DMS 273 (cell line): ENCODE results near the gene CDK13.
A peak's percentile ranks its signal among the peaks of the same experiment; 100 is the strongest.
"Not testable (repeated sequence)": the region's sequence is repeated elsewhere in the genome, so short reads cannot be mapped to it uniquely, and the experiment has no call there.

Source experiments
- DNase-seq: peaks from one replicate; lab custom pipeline; 2025; ENCODE audit not compliant: unreplicated experiment; lab: John Stamatoyannopoulos, UW

The CDK13 gene

DNA sequence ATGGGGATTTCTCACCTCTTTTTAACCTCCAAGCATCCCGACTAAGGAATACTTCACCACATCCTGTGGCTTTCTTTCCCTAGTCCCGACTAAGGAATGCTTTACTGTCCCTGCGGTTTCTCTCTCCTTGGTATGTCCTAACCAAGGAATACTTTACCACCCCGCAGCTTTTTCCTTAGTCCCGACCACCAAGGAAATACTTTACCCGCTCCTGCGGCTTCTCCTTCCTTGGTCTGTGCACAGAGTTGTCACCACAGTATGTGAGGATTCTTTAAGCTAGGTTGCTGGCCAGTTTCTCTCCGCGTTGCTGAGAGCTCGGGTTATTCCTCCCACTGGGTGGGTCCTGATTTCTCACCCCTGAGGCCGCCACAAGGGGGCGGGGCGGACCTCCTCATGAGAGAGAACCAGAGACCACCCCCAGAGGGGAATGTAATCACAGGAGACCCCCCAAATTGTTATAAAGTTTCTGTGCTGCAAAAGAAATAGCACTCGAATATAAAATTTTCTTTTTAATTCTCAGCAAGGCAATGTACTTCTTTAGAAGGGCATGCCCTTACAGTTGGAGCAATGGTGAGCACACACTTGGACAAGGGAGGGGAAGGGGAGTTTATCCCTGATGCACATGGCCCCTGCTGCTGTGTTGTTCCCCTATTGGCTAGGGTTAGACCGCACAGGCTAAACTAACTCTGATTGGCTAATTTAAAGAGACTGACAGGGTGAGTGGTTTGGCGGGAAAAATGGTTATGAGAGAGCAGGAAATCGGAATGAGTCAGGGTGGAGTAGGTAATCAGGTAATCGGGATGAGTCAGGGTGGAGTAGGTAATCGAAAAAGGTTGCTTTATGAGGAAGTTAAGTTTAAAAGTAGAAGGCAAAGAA lies 197.6 kb downstream of the CDK13 start:
- DNase-seq, result peak; percentile 11

DNA sequence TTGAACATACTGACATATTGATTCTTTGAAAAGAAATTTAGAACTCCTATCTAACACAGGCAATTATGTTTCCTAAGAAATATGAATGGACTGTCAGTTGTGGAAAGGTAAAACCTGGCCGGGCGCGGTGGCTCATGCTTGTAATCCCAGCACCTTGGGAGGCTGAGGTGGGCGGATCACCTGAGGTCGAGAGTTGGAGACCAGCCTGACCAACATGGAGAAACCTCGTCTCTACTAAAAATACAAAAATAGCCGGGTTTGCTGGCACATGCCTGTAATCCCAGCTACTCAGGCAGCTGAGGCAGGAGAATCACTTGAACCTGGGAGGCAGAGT lies 198.2 kb downstream of the CDK13 start:
- not testable (repeated sequence) for DNase-seq

DNA sequence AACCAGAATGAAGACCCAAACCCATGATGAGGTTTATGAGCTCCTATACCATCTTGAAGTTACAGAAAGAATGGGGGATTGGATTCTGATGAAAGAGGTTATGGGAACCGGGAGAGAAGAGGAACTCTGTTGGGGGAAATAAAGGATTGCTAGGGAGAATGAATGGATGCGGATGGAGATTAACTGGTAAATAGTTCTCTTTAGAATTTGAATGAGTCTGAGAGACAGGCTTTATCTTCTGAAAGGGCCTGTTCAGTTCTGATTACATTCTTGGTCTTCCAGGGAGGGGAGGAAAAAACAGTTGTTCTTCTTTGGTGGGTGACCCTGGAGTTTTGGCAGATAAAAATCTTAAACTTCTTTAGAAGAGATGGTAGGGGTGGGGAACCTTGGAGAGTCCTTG lies 198.6 kb downstream of the CDK13 start:
- DNase-seq, result no peak
